SK-N-SH (cell line): ENCODE measurements around the gene TEN1. TPM values are rescaled to one million over a fixed set of nuclear protein-coding genes. Genes with fewer than 3 reads are reported as not detected.

ENCODE experiments used
- CTCF ChIA-PET: fragments of 300-600, 350-600 bp; formaldehyde crosslinking; extraction: SDS; loops from one replicate; lab custom pipeline; 2021; lab: Yijun Ruan, JAX
- POLR2A ChIA-PET: fragments of 350-600 bp; sonication (Branson Sonifier 250); formaldehyde crosslinking; extraction: SDS; loops from one replicate; lab custom pipeline; 2020; ENCODE audit warnings: antibody characterized with exemption, inconsistent platforms; lab: Yijun Ruan, JAX
- DNase-seq: peaks from one replicate; pipeline ENCODE4 v3.0.0; 2012
- H2AFZ ChIP-seq: fragments of 200-600 bp; sonication (generic); 2 replicates; pipeline ENCODE4 v1.8.1; 2016; ENCODE audit warnings: antibody characterized with exemption, mild to moderate bottlenecking, low read depth
- H3F3A ChIP-seq: fragments of 200-600 bp; sonication (generic); replicated peaks from 2 replicates; pipeline ENCODE3; 2016; ENCODE audit warnings: antibody characterized with exemption, mild to moderate bottlenecking; ENCODE audit not compliant: insufficient read depth
- H3K27ac ChIP-seq, 2 experiments: fragments of 200-500 bp in 1 of 2; fragments of 200-600 bp in 1 of 2; sonication (Bioruptor generic) in 1 of 2; sonication (generic), shearing (Covaris generic) in 1 of 2; 2 replicates each; pipeline versions ENCODE4 v1.5.1 to v1.6.1; 2014 to 2016; ENCODE audit warnings: low read depth in 2 of 2, inconsistent platforms in 1 of 2, low read length in 1 of 2, mild to moderate bottlenecking in 1 of 2, mixed read lengths in 1 of 2
- H3K27me3 ChIP-seq: fragments of 200-600 bp; sonication (generic), shearing (Covaris generic); 2 replicates; pipeline ENCODE4 v1.6.1; 2016; ENCODE audit warnings: mixed run types; ENCODE audit not compliant: insufficient read depth
- H3K36me3 ChIP-seq, 2 experiments: fragments of 200-500 bp in 1 of 2; fragments of 200-600 bp in 1 of 2; sonication (Bioruptor generic) in 1 of 2; sonication (generic) in 1 of 2; replicated peaks in 1 of 2; 2 replicates each; pipeline versions ENCODE3 to v1.5.1; 2014 to 2016; ENCODE audit warnings: low read length in 1 of 2, mild to moderate bottlenecking in 1 of 2; ENCODE audit not compliant: insufficient read depth in 2 of 2, control insufficient read depth in 1 of 2
- H3K4me1 ChIP-seq, 2 experiments: fragments of 200-500 bp in 1 of 2; fragments of 200-600 bp in 1 of 2; sonication (Bioruptor generic) in 1 of 2; sonication (generic), shearing (Covaris generic) in 1 of 2; 2 replicates each; pipeline versions ENCODE4 v1.5.1 to v1.6.1; 2014 to 2016; ENCODE audit warnings: low read depth in 1 of 2, low read length in 1 of 2, mixed run types in 1 of 2; ENCODE audit not compliant: insufficient read depth in 2 of 2, control insufficient read depth in 1 of 2
- H3K4me2 ChIP-seq: fragments of 200-600 bp; sonication (generic), shearing (Covaris generic); 2 replicates; pipeline ENCODE4 v1.6.1; 2017; ENCODE audit warnings: mixed run types
- H3K4me3 ChIP-seq, 2 experiments: fragments of 200-500 bp in 1 of 2; fragments of 200-600 bp in 1 of 2; sonication (Bioruptor generic) in 1 of 2; sonication (generic), shearing (Covaris generic) in 1 of 2; 2 replicates each; pipeline versions ENCODE4 v1.5.1 to v1.8.1; 2014 to 2016; ENCODE audit warnings: low read depth in 2 of 2, inconsistent platforms in 1 of 2, low read length in 1 of 2, mild to moderate bottlenecking in 1 of 2, mixed read lengths in 1 of 2, moderate library complexity in 1 of 2
- H3K79me2 ChIP-seq: fragments of 200-600 bp; sonication (generic); 2 replicates; pipeline ENCODE4 v1.8.1; 2017; ENCODE audit warnings: mild to moderate bottlenecking; ENCODE audit not compliant: insufficient read depth
- H3K9ac ChIP-seq: fragments of 200-600 bp; sonication (generic); 2 replicates; pipeline ENCODE4 v1.6.1; 2017; ENCODE audit warnings: mixed run types
- H3K9me2 ChIP-seq: fragments of 200-600 bp; sonication (generic); 2 replicates; pipeline ENCODE4 v1.6.1; 2017; ENCODE audit warnings: mixed run types
- H3K9me3 ChIP-seq: fragments of 200-600 bp; sonication (generic); 2 replicates; pipeline ENCODE4 v1.6.1; 2017; ENCODE audit warnings: mixed run types, mild to moderate bottlenecking, moderate library complexity
- H4K20me1 ChIP-seq: fragments of 200-600 bp; sonication (generic); 2 replicates; pipeline ENCODE4 v1.6.1; 2017; ENCODE audit warnings: mild to moderate bottlenecking, mixed run types; ENCODE audit not compliant: insufficient read depth
- FOSL2 ChIP-seq: IDR thresholded peaks from 2 replicates; pipeline ENCODE4 v1.4.0; 2012; ENCODE audit warnings: low read depth, mild to moderate bottlenecking, moderate library complexity, borderline replicate concordance
- FOXJ3 ChIP-seq: sonication (generic); formaldehyde crosslinking; IDR thresholded peaks from 2 replicates; pipeline ENCODE4 v1.5.1; 2020; ENCODE audit warnings: mild to moderate bottlenecking, missing genetic modification reagents
- FOXM1 ChIP-seq: IDR thresholded peaks from 2 replicates; pipeline ENCODE4 v1.4.0; 2012; ENCODE audit warnings: low read depth, mild to moderate bottlenecking
- GABPA ChIP-seq: IDR thresholded peaks from 2 replicates; pipeline ENCODE4 v1.4.0; 2012; ENCODE audit warnings: low read depth, mild to moderate bottlenecking
- GATA2 ChIP-seq: sonication (generic); formaldehyde crosslinking; IDR thresholded peaks from 2 replicates; pipeline ENCODE4 v1.5.0; 2020; ENCODE audit warnings: mild to moderate bottlenecking, missing genetic modification reagents
- JUND ChIP-seq: IDR thresholded peaks from 2 replicates; pipeline ENCODE4 v1.4.0; 2012
- MAX ChIP-seq: IDR thresholded peaks from 2 replicates; pipeline ENCODE4 v1.4.0; 2012; ENCODE audit warnings: low read depth
- MEF2A ChIP-seq: IDR thresholded peaks from 2 replicates; pipeline ENCODE4 v1.4.0; 2012; ENCODE audit warnings: low read depth, borderline replicate concordance
- MXI1 ChIP-seq: IDR thresholded peaks from 2 replicates; pipeline ENCODE4 v1.6.1; 2012; ENCODE audit warnings: mild to moderate bottlenecking, low read depth, low read length, improper control_type of control experiment
- PBX3 ChIP-seq: IDR thresholded peaks from 2 replicates; pipeline ENCODE4; 2012
- RAD21 ChIP-seq: IDR thresholded peaks from 2 replicates; pipeline ENCODE4 v1.6.1; 2012; ENCODE audit warnings: mild to moderate bottlenecking, low read length
- RFX5 ChIP-seq: IDR thresholded peaks from 2 replicates; pipeline ENCODE4 v1.6.1; 2012; ENCODE audit warnings: mild to moderate bottlenecking, improper control_type of control experiment, low read length
- RXRA ChIP-seq: IDR thresholded peaks from 2 replicates; pipeline ENCODE4 v1.4.0; 2012; ENCODE audit warnings: low read depth, mild to moderate bottlenecking, borderline replicate concordance
- TCF12 ChIP-seq: IDR thresholded peaks from 2 replicates; pipeline ENCODE4 v1.4.0; 2012
- TEAD4 ChIP-seq: IDR thresholded peaks from 2 replicates; pipeline ENCODE4 v1.4.0; 2012; ENCODE audit warnings: mild to moderate bottlenecking, borderline replicate concordance; ENCODE audit not compliant: insufficient read depth
- USF1 ChIP-seq: IDR thresholded peaks from 2 replicates; pipeline ENCODE4 v1.4.0; 2012; ENCODE audit warnings: low read depth, borderline replicate concordance
- YY1 ChIP-seq: IDR thresholded peaks from 2 replicates; pipeline ENCODE4 v1.4.0; 2012; ENCODE audit warnings: low read depth, mild to moderate bottlenecking
- WGBS: methylation state at CpG from one replicate; pipeline ENCODE4 v1.1.6; 2017; ENCODE audit warnings: low lambda C conversion rate; 5-methylcytosine and 5-hydroxymethylcytosine counted together
- polyA plus RNA-seq, 3 experiments: library from polyadenylated mRNA; depleted of rRNA; stranded (reverse); fragments of >200 nt; gene quantifications; 2 replicates each; pipeline ENCODE4 v1.2.3, GENCODE V29; 2012
- TF ChIP-seq, protein P1 (sequence below): fragments of 150-350 bp; IDR thresholded peaks from 2 replicates; pipeline ENCODE4 v1.6.1; 2017; ENCODE audit warnings: antibody characterized with exemption, low read length, low read depth, borderline replicate concordance
- TF ChIP-seq, protein P2 (sequence below): fragments of 150-350 bp; IDR thresholded peaks from 2 replicates; pipeline ENCODE4 v1.6.1; 2016; ENCODE audit warnings: mild to moderate bottlenecking, low read depth, low read length

Gene TEN1
- polyA plus RNA-seq, 1 of the 3 experiments (the other 2 are of a cell fraction): 33.6 TPM

- no peak overlapping the region for H3K4me3 ChIP-seq
- H3K9ac ChIP-seq: no peak overlapping the region
- H3K4me1 ChIP-seq: peaks cover 10% of the 10 kb centered on the region in 2 experiments; a peak in 2 of 4 replicates
- ChIA-PET POLR2A (no interaction called here), CTCF (interaction anchor here (0.7 to 14.6 kb wide), 14 partner anchors 10 to 273 kb away, joined by 3 to 231 read pairs (median 4); partner anchors contain the start of genes CDK3, MRPL38 and WBP2)
- no peaks in the 10 kb centered on the region for H3F3A ChIP-seq
- no peak for DNase-seq
- no peak overlapping the region for H2AFZ ChIP-seq
- no peaks in the 10 kb centered on the region for H3K36me3 ChIP-seq
- no peaks in the 10 kb centered on the region for H3K9me2 ChIP-seq
- H3K27ac ChIP-seq: no peak overlapping the region
- H4K20me1 ChIP-seq: no peaks in the 10 kb centered on the region
- no peak overlapping the region for H3K4me2 ChIP-seq
- H3K79me2 ChIP-seq: no peaks in the 10 kb centered on the region
- WGBS: 80% methylated on average over 4 of the region's 5 CpGs
- TF ChIP-seq YY1 (no peak), GATA2 (CRISPR knock-in tag) (no peak), FOXJ3 (CRISPR knock-in tag) (no peak), RXRA (no peak), MXI1 (no peak), FOSL2 (no peak), MAX (no peak), TCF12 (no peak), MEF2A (no peak), RAD21 (no peak), RFX5 (no peak), USF1 (no peak), FOXM1 (no peak), TEAD4 (no peak), JUND (no peak), PBX3 (no peak), GABPA (no peak)
- TF ChIP-seq, protein P1, sequence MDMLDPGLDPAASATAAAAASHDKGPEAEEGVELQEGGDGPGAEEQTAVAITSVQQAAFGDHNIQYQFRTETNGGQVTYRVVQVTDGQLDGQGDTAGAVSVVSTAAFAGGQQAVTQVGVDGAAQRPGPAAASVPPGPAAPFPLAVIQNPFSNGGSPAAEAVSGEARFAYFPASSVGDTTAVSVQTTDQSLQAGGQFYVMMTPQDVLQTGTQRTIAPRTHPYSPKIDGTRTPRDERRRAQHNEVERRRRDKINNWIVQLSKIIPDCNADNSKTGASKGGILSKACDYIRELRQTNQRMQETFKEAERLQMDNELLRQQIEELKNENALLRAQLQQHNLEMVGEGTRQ: no peak
- TF ChIP-seq, protein P2, sequence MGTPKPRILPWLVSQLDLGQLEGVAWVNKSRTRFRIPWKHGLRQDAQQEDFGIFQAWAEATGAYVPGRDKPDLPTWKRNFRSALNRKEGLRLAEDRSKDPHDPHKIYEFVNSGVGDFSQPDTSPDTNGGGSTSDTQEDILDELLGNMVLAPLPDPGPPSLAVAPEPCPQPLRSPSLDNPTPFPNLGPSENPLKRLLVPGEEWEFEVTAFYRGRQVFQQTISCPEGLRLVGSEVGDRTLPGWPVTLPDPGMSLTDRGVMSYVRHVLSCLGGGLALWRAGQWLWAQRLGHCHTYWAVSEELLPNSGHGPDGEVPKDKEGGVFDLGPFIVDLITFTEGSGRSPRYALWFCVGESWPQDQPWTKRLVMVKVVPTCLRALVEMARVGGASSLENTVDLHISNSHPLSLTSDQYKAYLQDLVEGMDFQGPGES: no peak
- H3K27me3 ChIP-seq: no peaks in the 10 kb centered on the region
- H3K9me3 ChIP-seq: no peaks in the 10 kb centered on the region
These were observed 32.9 kb downstream of the TEN1 start for GRCh38 chr17:76011951-76012350.
